GM18502 (cell line): ENCODE results near the gene JSRP1.

Experiments
- ATAC-seq: cut with Tn5 transposase; IDR thresholded peaks from one replicate; pipeline ENCODE4 v1.9.1; 2021; ENCODE audit warnings: mild to moderate bottlenecking; ENCODE audit not compliant: unreplicated experiment, poor library complexity

Gene JSRP1

DNA sequence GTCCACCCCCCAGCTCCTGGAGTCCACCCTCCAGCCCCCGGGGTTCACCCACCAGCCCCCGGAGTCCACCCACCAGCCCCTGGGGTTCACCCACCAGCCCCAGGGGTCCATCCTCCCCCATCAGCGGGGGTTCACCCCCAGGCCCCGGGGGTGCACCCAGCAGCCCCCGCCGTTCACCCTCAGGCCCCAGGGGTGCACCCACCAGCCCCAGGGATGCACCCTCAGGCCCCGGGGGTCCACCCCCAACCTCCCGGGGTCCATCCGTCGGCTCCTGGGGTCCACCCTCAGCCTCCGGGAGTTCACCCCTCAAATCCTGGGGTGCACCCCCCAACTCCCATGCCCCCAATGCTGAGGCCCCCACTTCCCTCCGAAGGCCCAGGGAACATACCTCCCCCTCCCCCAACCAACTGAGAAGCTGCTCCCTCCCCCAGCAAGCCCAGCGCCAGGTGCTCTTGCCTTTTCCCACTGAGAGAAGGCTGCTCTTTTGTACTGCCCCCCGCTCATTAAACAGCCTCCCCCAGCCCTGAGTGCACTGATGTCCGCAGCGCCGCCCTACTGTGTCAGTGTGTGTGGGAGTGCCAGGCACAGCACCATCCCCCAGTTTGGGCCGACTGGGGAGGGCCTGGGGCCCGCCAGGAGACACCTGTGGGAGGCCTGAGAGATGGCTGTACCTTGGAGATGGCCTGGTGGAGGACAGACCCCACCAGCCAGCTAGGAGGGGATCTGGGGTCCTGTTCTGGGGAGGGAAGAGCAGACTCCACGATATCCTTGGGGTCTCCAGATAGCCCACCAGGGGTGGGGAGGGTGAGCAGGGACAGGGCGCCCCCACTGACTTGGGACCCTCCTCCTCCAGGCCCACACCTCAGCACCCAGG lies 7.8 kb downstream of the JSRP1 start:
- no peak for ATAC-seq

DNA sequence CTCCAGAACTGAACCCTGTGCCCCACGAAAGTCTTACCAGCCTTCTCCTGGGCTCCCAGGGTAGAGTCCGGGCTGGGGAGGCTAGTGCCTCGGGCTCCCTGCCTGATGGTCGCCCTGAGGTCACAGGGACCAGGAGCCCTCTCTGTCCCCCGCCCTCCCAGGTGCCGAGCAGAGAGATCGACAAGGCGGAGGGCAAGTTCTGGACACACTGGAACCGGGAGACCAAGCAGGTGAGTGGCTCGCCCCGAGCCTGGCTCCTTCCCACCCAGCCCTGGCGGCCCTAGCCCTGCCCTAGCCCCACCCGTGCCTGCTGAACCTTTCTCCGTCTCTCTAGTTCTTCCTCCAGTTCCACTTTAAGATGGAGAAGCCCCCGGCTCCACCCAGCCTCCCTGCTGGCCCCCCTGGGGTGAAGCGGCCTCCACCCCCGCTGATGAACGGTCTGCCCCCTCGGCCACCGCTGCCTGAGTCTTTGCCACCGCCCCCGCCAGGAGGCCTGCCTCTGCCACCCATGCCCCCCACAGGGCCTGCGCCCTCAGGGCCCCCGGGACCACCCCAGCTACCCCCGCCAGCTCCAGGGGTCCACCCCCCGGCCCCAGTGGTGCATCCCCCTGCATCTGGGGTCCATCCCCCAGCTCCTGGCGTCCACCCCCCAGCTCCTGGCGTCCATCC lies 8.7 kb downstream of the JSRP1 start:
- ATAC-seq = no peak

DNA sequence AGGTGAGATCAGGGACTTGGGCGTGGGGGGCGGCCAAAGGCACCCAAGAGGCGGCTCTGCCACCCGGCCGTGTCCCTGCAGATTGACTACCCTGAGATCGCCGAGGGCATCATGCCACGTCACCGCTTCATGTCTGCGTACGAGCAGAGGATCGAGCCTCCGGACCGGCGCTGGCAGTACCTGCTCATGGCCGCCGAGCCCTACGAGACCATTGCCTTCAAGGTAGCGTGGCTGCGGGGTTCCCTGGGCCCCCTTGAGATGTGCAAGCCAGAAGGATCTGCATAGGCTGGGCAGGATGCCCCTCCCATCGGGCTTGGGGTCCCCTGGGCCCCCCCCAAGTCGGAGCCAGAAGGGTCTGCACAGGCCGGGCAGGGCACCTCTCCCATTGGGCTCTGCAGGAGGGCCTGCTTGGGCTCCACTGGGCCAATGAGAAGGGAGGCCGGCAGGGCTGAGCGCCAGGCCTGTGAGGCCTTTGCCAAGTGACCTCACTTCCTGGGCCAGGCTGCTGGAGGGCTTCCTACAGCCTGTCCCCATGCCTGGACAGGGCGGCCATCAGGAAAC lies 9.3 kb downstream of the JSRP1 start:
- ATAC-seq = no peak

DNA sequence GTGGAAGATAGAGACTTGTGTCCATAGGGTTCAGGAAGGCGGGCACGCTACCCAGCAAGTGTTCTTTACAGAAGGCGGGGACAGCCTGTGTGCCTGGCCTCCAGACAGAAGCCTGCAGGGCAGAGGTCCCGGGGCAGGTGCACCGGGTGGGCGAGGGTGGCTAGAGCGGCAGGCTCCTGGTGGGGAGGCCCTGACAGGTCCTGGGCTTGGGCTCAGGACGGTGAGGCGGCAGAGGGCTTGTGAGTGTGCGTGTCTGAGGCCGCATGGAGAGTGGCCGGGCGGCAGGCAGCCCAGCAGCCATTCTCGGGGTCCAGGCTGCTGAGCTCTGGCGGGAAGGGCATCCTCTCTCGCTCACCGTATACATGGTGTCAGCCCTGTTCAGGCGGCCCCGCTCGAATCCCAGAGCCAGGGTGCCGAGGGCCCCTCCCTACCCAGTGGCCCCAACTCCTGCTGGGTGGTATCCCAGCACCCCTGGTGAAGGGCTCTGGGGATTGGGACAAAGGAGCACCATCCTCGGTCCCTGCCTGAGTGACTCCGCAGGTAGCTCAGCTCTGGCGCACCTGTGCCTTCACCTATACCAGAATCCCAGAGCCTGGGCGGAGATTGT lies 10.1 kb downstream of the JSRP1 start:
- ATAC-seq = no peak

DNA sequence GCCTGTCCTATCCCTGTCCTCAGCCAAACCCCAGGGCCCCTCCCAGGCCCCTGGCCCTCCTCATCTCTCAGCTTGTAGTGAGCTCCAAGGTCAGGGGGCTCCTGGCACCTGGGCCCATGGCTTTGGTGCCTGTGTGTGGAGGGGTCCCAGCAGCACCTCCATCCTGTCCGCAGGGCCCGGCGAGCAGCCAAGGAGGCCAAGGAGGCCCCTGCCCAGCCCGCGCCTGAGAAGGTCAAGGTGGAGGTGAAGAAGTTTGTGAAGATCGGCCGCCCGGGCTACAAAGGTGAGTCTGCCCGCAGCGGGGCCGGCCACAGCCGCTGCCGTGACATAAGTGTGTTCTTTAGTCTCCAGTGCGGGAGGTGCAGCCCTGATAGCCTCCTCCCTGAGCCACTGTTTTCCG lies 10.9 kb downstream of the JSRP1 start:
- no peak for ATAC-seq

DNA sequence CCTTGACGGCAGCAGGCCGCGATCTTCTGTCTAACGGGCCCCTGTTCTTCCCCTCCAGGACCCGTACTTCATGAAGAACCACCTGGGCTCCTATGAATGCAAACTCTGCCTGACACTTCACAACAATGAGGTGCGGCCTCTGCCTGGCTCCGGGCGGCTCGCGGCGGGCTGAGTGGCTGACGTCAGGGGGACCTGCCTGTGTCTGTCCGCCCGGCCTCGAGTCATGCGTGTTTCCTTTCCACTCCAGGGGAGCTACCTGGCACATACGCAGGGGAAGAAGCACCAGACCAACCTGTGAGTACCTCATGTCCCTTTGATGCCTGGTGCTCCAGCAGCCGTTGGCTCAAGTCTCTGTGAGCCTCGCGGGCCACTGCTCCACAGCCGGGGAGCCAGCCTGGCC lies 11.7 kb downstream of the JSRP1 start:
- ATAC-seq = no peak

DNA sequence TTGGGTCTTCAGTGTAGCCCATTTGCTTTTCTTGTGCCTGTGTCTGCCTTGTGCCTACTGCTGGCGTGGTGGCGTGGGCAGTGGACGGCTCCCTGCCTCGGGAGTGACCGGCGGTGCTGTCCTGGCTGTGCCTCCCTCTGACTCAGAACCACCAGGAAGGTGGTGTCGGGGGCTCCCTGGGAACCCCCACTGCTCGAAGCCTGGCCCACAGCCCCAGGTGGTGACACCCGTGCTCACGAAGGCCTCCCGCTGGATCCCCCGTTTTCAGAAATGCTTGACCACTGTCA lies 12.1 kb downstream of the JSRP1 start:
- no peak for ATAC-seq

DNA sequence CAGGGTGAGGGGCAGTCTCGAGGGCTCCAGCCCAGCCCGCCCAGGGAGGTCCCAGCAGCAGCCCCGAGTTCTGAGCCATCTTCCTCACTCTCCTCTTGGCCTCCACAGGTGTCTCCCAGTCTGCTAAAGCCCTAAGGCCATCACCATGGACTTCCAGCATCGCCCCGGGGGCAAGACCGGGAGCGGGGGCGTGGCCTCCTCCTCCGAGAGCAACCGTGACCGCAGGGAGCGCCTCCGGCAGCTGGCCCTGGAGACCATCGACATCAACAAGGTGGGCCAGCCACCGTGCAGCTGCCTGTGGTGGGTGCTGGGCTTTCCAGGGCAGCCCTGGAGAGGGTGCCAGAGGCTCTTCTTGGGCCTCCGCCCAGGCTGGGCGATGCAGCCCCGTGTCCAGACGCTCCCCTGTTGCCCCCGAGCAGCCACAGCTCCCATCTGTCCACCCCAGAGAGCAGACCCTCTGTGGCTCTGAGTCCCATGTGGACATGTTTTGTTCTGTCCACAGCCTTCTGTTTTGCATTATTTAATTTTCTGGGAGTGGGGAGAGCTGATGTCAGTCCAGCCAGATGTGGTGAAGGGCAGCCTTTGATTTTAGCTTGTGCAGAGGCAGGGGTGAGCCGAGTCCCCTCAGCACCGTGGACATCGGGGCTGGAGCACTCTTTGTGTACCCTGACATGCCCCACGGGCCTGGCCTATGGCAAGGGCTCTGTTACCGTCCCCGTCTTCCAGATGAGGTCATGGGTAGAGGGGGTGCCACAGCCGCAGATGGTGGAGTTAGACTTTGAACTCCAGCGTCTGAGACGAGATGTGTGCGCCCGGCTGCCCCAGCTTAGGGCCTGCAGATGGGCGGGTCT lies 12.7 kb downstream of the JSRP1 start:
- no peak for ATAC-seq

DNA sequence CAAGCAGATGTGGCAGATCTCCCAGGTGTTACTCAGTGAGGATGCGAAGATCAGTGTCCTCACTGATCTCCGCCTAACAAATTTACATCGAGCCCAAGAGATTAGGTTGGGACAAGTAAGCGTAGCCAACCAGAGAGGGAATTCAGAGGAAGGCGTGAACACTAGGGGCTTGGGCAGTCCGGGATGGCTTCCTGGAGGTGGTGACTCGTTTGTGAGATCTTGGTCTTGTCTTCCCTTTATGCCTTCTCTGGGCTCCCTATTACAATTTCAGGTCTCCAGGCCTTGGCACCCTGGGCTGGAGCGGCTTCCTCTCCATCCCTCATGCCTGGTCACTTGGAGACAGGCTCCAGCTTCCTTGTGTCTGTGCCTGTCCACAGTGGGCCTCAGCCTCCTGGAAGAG lies 13.4 kb downstream of the JSRP1 start:
- ATAC-seq = no peak

DNA sequence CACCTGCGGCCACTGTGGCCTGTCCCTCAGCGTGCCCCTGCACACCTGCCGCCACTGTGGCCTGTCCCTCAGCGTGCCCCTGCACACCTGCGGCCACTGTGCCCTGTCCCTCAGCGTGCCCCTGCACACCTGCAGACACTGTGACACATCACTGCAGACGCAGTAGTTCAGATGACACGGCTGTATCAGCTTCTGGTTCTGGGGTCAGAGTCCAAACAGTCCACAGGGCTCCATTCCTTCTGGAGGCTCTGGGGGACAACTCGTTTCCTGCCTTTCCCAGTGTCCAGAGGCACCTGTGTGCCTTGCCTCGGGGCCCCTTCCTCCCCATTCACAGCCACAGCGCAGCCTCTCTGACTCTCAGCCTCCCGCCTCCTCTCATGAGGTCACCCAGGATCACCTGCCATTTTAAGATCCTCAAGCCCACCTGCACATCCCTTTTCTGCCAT lies 14.1 kb downstream of the JSRP1 start:
- no peak for ATAC-seq

DNA sequence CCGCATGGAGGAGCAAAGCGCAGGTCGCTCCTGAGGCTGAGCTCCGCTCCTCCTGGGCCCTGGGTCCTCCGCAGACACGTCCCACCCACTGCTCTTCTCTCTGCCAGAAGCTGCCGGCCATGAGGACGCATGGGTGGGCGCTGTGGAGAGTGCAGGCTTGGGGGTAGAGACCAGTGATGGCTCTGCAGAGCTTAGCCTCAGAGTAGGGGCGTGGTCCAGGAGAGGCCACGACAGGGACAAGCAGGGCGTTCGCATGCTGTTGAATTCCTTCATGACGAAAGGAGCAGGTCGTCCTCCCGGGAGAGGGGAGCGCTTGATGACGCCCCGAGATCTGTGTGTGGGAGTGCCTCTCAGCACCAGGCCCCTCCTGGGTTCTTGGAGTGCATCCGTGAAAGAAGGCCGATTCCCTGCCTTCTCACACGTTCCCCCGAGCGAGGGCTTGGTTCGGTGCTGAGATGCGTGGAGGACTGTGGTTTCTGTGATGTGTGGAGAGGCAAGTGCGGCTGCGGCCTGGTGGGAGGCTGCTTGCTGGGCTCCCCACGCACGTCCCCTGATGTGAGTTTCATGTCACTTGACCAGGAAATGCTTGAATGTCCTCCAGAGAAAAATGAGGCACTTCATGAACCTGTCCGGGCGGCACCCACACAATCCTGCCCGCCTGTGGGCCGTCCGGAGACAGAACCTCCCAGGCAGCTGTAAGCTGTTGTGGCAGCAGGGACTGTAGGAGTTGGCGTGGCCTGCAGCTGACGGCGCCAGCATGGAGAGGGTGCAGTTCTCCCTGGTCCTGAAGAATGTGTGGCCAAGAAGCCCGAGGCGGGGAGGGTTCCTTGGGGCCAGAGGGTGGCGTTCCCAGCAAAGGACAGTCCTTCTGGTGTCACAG lies 15.1 kb downstream of the JSRP1 start:
- no peak for ATAC-seq

DNA sequence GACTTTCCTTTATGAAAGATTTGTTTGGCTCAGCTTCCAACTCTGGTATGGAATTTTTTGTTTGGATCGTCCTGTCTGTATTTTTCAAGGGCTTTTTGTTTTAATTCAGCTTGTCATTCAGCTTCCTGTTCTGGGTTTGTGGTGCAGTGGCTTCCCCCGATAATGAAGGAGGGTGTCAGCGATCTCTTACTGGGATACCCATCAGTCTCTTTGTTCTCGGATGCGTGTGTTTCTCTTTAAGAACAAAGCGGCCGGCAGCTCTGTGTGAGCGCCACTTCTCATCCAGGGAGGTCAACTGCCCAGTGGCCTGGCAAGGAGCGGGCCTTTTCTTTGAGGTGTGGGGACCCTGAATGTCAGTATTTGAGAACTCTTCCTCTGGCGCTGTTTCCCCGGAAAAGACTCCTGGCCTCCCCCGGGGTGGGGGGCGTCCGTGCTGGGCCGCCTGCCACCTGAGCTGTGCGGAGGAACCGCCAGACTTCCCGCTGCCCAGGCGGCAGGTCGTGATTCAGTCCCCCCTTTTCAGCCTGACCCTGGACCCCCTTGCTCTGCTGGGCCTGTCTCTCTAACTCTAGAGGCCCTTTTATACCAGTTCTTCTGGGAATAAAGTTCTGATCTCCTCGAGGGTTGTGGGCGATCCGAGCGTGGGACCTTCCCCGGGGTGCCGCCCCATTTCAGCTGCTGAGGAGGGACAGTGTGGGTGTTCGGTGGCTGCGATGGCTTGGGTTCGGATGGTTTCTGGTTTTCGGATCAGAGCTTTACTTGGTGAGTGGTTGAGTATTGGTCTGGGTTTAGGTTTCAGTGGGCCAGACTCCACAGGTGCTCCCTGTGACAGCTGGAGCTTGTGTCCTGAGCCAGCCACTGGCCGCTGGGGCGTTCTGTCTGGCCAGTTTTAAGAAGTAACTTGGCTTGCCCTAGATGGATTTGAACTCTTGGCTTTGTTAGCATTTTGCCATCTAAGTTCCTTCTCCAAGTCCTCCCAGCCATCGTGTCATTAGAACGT lies 16.1 kb downstream of the JSRP1 start:
- no peak for ATAC-seq

DNA sequence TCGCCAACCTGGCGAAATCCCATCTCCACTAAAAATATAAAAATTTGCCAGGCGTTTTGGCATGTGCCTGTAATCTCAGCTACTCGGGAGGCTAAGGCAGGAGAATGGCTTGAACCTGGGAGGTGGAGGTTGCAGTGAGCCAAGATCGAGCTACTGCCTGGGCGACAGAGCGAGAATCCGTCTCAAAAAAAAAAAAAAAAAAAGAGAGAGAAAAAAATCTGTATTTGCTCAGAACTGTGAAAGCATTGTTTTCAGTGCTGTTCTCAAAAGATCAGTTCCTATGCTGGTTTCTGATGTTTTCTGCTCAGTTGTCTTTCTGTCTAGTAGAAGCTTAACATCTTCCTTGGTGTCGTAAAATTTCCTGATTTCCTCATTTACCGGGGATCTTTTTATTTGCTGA lies 17.0 kb downstream of the JSRP1 start:
- no peak for ATAC-seq

DNA sequence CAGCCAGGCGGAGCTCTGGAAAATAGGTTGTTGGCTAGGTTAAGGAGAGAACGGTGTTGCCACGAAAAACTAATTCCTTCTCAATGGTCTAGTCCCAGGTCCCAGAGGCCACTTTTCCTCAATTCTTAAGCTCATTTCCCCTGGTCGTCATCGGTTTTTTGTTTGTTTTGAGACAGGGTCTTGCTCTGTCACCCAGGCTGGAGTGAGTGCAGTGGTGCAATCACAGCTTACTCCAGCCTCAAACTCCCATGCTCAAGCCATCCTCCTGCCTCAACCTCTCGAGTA lies 18.4 kb downstream of the JSRP1 start:
- ATAC-seq = no peak

DNA sequence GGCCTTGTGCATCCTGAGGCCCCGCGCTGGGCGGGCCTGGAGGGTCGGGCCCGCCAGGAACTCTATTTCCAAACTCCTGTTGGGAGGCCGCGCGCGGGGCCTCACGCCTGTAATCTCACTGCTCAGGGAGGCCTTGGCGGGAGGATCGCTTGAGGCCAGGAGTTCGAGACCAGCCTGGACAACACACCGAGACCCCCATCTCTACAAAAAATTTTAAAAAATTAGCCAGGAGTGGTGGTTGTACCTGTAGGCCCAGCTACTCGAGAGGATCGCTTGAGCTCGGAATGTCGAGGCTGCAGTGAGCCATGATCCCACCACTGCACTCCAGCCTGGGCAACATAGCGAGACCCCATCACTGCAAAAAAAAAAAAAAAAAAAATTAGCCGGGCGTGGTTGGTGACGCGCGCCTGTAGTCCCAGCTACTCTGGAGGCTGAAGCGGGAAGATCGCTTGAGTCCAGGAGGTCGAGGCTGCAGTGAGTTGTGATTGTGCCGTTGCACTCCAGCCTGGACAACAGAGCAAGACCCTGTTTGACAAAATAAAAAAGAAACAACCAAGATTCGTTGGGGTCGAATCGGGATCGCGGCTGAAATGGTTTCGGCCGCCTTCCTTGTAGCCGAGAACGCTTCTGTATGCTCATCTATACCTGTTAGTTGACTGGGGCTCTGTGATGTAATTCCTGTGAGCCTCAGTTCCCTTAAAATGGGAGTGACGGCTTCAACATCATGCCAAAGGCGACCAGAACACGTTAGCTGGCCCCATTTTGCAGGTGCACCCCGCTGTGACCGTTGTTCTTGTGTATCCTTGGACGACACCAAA lies 19.0 kb downstream of the JSRP1 start:
- no peak for ATAC-seq

DNA sequence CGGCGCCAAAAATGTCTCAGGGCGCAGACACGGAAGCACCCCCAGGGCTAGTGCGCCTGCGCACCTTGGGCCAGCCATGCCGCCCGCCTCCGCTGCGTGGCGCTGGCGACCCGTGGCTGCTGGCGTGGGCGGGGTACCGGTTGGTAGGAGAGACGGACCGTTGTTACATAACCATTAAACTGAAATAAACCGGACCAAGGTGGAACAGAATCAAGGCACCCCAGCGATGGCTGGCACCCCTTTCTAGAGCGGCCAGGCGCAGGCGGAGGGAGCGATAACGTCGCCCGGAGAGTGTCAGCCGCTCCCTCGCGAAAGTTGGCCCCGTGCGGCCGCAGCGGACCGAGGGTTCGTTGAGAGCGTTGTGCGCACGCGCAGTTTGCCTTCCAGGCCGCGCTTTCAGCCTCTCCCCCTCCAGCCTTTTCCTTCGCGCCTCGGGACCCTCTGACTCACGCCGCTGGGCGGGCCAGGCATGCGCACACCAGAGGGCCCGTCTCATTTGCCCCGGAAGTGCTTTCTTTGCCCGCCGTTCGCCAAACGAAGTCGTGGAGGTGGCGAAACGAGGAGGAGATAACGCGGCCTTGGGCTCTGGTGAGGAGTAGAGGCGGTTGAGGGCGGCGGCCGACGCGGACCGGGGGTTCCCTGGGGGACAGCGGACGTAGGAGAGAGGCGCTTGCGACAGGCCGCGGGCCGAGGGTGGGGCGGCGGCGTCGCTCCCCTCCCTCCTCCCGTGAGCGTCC lies 19.7 kb downstream of the JSRP1 start, which contains the start of the genes PLEKHJ1 and SF3A2:
TSS of gene PLEKHJ1 (minus strand) at position 16 of the 737 bp plus-strand sequence. CDS start 81 bp downstream, outside the sequence.
TSS of gene SF3A2 (plus strand) at position 511 of the 737 bp plus-strand sequence. CDS start 6,595 bp downstream, outside the sequence.
- peak; percentile 72 for ATAC-seq

DNA sequence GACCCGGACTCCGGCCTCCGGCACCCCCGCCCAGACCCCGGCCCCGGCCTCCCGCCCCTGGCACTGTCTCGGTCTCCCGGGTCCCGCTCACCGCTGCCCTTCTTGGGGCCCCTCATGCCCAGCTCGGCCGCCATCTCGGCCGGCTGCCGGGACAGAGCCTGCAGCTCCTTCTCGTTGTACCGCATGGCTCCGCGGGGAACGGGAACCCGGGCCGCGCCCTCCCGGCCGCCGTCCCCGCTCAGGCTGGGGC lies 20.2 kb downstream of the JSRP1 start:
- ATAC-seq = no peak
